SK-MEL-5 (cell line): ENCODE results near the gene AKAIN1. TPM values are rescaled to one million over a fixed set of nuclear protein-coding genes. Genes with fewer than 3 reads are reported as not detected.
A peak's percentile ranks its signal among the peaks of the same experiment; 100 is the strongest.

Source experiments
- DNase-seq: peaks from one replicate; pipeline ENCODE4 v3.0.0-alpha.2; 2016; ENCODE audit warnings: low read depth, low spot score
- in situ Hi-C: cut with HindIII; loops from 2 replicates; pipeline ENCODE4 v1.10.0; 2016; ENCODE audit warnings: low sequenced_read_pairs, high pct_unique_total_duplicates, low pct_unique_long_range_greater_than_20kb
- total RNA-seq: library from RNA; depleted of rRNA; stranded (reverse); fragments of >200 nt; shearing (Covaris generic); gene quantifications from 2 replicates; pipeline ENCODE4 v1.2.3, GENCODE V29; 2014

AKAIN1 gene
- total RNA-seq, 1 experiment from 2014 or later = not detected

DNA sequence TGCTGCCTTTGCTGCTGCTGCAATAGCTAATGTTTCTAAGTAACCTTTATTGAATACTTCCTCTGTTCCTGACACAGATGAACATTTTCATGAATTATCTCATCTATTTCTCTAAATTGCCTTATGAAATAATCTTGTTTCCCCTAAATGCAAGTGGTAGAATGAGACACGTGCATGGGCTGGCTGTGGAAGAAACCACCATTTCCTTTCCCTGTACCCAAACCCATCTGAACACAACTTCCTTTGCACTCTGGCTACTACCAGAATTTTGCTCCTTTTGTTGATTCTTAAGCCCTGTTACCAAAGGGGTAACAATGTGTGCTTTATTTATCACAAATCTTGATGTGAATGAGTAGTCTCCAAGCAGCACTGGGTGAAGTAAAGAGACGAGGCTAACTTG is 29.2 kb downstream of the AKAIN1 start:
- in situ Hi-C loops = no loop called here
- no peak for DNase-seq

DNA sequence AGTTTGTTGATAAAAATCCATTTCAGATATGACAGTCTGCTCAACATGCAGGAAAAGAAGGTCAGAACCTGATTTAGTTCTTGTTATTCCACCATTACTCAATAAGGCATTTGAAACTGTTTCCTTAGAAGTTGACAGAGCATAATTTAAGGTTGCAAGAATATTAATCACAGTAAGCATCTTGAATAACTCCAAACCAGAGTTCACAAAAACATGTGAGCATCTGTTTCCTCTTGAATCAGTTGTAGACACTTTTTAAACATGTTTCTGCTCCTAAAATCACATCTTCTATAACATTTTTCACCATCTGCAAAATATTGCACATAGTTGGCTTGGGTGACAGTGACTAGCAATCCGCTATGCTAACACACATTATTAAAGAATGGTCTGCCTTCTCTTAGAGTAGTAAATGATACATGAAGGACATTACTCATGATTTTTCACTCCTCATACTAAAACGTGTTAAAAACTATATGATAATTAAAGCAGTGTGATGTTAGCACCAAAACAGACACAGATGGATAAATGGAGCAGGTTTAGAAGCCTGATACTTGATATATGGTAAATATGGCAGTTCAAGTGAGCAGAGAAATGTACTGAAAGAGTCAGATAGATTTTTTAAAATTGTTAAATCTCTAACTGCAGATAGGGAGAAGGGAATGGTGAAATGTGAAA is 30.3 kb downstream of the AKAIN1 start:
- no peak for DNase-seq
- in situ Hi-C loops = no loop called here

DNA sequence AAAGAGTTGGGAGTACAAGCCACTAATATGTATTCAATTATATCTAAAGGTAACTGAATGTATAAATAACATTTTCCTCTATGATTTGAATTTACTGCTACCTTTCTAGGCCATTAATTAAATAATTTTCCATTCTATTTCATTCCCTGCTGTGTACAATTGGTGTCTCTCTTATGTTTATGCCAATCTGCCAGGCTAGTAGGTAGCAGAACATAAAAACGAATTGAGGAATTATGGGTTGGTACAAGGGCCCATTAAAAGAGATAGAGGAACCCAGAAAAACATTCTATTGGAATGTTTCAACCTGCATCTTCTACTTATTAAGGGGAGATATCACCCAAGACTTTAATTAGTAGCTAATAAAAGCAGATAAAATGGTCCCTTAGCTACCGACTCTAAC is 32.2 kb downstream of the AKAIN1 start:
- DNase-seq = no peak
- in situ Hi-C loops = no loop called here

DNA sequence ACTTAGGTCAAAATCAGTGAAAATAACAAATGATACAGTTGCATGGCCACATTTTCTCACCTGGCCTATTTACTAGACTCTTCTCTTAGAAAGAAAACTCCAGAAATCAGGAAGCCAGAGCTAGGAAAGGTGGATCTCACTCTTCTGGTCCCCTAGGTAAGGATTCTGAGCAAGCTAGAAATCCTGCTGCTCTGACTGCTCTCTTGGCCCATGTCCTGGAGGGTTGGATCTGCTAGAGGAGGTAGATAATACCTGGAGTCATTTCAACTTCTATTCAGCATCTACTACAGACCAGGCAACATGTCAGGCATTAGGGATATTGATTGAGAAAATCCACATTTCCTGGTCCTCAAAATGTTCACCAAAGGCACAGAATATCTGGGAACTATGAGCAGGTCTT is 34.9 kb downstream of the AKAIN1 start:
- in situ Hi-C loops = no loop called here
- no peak for DNase-seq

DNA sequence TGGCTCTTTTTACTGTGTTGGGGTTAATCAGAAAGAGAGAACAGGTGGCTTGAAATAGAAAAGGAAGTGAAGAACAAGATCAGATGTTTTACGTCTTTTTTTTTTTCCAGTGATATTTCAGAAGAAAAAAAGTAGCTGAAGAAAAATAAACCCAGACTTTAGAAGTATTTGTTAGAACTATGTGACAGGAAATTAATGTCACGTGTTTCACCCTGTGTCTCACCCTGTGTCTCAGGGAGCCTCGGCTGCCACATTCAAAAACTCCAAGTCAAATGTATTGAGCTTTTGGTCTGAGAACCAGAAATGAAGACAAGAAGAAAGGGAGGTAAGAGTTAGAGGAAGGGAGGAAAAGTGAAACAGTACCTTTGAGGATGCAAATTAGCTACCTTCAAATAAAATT is 38.0 kb downstream of the AKAIN1 start:
- in situ Hi-C loops = no loop called here
- no peak for DNase-seq

DNA sequence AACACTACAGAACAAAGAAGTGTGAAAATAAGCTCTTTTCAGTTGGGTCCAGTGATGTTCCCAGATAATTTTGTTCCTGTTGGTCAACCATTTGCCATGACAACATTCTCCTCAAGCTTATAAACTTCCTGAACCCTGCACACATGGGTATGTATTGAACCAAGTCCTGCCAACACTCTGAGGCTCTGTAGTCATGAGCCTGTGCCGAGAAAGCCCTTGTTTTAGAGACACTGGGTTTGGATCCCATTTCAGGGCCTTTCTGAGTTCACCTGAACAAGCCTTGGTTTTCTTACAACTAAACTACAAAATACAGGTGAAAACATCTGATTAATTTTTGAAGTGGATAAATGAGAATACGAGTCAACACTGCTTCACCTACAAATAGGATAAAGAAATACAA is 38.5 kb downstream of the AKAIN1 start:
- no peak for DNase-seq
- in situ Hi-C loops = no loop called here

DNA sequence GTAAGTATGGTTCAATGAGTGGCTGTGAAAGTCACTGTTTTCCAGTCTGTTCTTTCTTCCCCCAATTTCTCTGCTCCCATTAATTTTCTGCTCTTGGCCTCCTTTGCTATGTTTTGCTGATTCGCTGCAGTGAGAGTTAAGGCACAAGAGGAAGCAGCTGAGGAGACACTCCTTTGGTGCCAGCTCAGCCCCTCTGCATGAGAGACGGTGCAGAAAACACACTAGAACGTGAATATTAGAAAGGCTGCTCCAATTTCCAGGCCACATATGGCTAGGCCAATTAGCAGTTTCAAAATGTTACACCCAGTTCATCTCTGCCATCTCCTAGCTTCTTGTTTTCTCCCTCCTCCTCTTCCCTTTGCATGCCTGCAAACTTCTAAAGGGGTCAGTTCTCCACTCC is 38.9 kb downstream of the AKAIN1 start:
- in situ Hi-C loops = no loop called here
- no peak for DNase-seq

DNA sequence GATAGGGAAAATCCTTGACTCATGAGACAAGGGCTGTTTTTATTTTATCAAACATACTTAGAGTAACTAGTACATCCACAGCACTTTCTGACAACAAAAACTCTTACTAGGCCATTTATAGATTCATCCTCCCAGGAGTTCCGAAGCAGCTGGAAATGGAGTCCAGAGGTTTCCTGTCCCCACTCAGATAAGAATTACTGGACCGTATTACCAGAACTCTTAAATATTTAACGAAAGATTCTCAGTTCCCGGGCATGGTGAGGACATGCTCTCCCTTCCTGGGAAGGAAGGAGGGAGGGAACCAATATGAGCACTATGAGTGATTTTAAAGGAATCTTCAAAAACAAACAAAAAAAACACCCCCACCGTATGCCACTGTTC is 41.2 kb downstream of the AKAIN1 start:
- in situ Hi-C loops = no loop called here
- DNase-seq = no peak

DNA sequence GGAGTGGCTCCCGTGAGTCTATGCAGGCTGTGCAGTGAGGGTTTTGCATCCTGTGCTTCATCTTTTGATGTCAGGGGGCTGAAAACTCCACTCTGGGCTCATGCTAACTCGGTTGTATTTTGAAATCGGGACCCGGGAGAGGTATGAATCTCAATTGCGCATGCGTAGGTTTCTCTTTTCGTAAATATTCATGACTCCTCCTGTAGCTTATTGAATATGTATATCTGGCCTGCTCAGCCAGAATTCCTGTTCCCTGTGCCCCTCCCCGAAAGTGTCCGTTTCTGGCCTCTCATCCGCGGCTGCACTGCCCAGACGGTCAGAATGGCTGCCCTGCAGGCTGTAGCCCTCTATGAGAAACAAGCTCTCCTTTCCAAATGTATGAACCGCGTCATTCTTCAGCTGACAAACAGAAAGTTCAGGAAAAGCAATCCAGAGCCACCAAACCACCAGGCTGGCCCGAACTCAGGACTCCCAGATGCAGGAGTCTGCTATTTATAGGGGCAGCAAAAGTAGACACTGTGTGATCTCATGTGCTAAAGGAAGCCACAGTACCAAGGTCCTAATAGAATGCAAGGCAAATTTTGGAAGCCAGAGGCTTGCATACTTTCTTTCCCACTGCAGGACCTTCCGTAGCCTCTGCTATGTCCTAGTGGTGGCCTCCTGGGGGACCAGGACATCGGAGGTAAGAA is 41.7 kb downstream of the AKAIN1 start:
- in situ Hi-C loops = no loop called here
- peak; percentile 14 for DNase-seq

DNA sequence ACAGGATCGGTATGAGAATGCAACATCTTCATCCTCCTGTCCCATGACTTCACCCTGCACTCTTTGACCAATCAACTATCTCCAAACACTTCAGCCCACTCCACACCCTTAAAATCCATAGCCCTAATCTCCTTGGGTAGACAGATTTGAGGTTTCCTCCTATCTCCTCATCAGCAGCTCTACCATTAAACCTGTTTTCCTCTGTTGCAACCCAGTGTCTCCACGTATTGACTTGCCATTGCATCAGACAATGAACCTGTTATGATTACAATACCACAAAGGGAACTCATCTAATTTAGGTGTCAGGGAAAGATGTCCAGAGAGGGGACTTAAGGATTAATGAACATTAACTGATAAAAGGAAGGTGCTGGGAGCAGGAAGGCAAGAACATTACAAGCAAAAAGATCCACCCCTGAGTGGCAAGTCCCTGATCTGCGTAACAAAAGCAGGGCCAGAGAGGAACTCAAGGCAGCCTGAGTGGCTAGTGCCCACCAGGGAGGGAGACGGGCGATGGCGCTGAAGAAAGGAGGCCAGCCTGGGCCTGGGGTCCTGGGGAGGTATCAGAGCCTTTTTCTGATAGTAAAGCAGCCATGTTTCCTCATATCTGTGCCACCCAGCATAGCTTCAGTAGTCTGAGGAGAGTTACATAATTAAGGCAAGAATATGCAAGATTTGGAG is 44.6 kb downstream of the AKAIN1 start:
- DNase-seq = no peak
- in situ Hi-C loops = no loop called here

DNA sequence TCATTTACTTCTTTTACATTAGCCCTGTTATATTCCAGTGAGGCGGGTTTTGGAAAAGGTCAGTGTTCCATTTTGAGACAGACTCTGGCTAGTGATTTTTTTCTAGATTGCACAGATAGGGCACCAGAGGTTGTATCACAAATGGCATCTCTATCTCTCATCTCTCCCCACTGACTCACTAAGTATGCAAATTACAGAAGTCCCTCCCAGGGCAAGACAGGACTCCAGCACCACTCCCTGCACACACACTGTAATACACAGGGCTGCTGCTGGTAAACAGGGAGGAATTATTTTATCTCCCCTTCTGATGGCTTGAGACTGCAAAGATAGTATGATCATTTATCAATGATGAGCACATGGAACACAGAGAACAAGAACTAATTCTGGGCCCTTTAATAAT is 46.2 kb downstream of the AKAIN1 start:
- in situ Hi-C loops = no loop called here
- DNase-seq = no peak

DNA sequence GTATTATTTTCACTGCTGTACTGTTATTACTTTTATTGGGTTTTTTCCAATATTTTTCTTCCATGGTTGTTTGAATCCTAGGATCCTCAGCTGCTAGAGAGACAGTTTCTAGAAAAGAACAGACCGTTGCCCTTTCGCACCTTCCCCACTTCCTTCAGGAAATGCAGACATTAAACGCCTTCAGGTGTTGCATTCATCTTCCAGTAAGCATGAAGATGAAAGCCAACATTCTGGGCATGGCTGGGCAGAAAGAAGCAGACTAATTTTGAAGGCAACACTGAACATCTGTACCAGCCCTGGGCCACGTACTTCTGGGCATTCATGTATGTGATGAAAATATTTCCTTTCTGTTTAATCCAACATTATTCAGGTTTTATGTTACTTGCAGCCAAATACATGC is 51.0 kb downstream of the AKAIN1 start:
- in situ Hi-C loops = no loop called here
- no peak for DNase-seq

DNA sequence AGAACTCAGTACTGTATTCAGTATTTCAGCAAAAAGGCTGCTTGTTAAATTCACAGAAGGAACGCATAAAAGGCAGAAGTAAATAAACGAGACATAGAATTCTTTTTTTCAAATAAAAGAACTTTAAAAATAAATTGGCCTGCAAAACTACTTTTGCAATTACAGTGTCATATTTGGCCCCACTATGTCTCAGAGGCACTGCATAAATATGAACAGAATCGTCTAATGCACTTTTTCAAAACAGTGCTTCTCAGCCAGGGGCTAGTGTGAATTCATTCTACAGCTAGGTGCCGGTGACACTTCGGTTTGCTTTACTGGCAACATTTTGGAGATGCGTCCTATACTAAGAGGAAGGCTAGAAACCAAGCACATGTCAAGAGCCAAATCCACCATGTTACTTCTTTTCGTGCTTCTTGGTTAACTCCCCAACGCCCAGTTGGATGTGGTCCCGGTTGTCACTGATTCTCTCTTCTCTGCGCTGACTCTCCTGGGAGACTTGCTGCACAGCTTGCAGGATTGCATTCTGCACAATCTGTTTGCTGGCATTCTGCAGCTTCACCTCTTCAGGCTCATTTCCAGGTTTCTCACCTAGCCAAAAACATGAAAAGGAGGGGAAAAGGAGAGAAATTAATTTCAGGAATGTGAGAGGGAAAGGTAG is 51.8 kb downstream of the AKAIN1 start:
- in situ Hi-C loops = no loop called here
- no peak for DNase-seq

DNA sequence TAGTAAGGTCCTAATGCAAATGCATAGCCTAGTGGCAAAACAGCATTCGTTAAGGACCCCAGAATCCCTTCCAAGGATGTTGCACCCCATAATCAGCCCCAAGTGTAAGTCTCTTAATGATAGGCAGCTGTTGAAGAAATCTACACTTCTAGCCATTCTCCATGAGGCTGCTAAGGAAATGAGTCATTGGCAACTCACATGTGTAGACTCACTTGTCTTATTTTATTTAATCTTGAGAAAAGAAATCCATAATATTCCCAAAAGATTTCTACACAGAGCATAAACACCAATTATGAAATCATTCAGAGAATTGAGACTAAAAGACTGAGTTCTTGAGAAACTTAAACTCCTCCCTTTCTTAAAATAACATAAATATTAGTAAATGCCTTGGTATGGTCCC is 52.4 kb downstream of the AKAIN1 start:
- in situ Hi-C loops = no loop called here
- DNase-seq = no peak

DNA sequence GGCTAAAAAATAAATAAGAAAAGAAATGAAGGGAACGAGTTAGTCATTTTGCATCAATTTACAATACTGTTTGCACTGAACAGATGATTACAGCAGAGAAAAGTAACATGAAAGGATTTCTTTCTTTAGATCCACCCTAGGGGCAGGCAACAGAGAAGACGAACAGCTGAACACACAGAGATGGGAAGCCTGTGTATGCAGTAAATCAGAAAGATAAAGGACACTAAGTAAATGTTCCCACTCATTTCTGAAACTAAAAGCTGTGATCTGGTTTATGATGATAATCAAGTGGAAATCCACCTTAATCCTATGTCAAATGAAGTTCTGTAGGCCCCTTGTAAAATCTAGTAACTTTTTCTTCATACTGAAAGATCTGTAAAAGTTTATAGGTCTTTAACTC is 54.2 kb downstream of the AKAIN1 start:
- in situ Hi-C loops = no loop called here
- no peak for DNase-seq

DNA sequence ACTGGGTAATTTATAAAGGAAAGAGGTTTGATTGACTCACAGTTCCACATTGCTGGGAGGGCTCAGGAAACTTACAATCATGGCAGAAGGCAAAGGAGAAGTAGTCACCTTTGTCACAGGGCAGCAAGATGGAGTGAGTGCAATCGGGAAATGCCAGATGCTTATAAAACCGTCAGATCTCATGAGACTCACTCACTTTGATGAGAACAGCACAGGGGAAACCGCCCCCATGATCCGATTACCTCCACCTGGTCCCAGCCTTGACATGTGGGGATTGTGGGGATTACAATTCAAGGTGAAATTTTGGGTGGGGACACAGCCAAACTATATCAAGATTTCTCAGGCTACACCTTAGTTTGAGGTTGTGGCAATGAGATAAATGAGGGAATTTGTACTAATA is 54.9 kb downstream of the AKAIN1 start:
- DNase-seq = no peak
- in situ Hi-C loops = no loop called here

DNA sequence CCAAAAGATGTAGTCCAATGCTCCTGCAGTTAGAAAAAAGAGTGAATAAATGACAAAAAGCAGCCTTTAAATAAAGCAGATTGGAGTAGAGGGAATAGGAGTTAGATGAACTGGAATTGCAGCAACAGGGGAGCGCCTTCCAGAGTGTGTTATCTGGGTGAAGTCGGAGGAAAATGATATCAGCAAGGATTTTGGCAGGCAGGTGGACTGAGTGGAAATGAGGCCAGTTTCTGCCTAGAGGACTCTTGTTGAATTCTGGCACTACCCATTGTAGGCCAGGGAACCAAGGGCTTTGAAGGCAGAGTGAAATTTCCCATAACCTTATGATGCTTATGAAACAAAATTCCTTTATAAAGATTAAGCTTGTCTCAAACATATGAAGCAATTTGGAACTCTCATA is 59.8 kb downstream of the AKAIN1 start:
- no peak for DNase-seq
- in situ Hi-C loops = no loop called here

DNA sequence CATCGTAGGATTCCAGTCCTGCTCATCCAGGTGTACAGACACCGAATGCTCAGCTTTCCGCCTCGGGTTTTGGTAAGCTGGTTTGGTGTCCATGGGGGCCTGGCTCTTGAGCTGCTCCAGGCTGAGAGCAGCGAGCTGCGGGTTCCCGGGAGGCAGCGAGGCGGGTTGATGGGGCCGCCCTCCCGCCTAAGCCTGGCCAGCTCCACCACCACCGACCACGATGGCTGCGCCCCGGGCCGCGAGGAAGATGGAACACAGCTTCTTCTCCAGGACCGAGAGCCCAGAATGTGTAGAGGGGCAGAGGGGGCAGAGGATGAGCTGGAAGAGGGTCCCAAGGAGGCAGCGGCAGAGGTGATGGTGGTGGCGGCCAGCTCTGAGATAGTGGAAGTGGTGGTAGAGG is 64.1 kb downstream of the AKAIN1 start:
- no peak for DNase-seq
- in situ Hi-C loops = no loop called here

DNA sequence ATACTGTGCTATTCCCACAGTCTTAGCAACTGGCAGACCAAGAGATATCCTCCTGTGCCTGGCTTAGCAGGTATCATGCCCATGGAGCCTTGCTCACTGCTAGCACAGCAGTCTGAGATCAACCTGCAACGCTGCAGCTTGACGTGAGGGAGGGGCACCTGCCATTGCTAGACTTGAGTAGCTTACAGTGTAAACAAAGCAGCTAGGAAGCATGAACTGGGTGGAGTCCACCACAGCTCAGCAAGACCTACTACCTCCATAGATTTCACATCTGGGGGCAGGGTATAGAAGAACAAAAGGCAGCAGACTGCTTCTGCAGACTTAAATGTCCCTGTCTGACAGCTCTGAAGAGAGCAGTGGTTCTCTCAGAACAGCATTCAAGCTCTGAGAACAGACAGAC is 74.8 kb downstream of the AKAIN1 start:
- in situ Hi-C loops = no loop called here

More for the DNA sequence above, 74.8 kb downstream of the AKAIN1 start:
- no peak for DNase-seq
